ENCODE data around the gene LRRC3.

Gene LRRC3

DNA sequence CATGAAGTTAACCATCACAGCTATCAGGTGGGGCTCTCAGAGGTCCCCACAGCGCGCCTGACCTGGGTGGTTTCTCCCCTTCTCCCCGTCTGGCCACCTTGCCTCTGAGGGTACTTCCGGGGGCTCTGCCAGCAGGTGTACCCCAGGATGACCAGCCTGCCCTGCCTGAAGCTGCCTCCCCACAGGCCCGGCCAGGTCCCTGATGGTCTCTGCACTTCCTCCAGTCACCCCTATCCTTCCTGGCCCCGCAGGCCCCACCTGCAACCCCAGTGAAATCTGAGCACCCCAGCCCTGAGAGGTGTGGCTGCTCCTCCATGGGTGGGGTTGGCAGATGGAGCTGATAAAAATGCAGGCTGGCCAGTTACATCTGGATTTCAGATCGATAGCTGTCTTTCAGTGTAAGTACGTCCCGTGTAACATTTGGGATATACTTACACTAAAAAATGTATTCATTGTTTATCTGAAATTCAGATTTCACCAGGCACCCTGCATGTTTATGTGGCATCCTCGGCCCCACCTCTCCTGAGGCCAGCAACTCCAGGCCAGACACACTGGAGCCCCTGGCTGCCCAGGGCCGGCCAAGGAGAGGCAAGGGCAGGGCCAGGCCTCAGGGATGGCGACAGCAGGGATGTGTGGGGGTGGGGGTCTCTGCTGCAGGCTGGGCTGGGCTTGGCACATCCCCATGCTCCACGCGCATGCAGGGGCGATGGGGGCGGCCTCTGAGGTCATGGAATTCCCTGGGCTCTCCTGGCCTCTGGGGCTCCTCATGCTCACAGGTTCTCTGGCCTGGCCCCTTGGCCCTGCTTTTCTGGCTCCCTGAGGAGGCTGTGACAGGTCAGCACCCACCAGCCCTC lies 25.1 kb downstream of the LRRC3 start:
- DNase-seq: no peak

DNA sequence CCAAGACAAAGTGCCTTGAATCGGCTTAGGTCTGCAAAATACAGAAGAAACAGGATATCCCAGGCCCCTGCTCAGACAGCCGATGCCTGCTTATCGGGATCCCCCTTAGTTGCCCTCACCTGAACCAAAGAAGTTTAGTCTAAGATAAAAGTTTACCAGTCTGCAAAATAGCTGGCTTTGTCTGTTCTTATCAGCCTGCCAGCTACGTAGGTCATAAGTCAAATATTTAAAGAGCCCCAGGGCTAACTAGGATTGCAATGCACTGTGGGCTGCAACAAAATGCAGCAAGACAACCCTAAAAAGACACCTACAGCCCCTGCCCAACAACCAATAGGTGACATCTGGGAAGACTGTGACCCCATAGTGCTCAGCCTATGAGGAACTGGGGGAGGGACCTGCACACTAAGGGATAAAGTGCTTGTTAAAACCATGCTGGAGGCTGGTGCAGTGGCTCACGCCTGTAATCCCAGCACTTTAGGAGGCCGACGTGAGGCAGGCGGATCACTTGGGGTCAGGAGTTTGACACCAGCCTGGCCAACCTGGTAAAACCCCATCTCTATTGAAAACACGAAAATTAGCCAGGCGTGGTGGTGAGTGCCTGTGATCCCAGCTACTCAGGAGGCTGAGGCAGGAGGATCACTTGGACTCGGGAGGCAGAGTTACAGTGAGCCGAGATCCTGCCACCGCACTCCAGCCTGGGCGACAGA lies 27.4 kb downstream of the LRRC3 start:
- DNase-seq: no peak

DNA sequence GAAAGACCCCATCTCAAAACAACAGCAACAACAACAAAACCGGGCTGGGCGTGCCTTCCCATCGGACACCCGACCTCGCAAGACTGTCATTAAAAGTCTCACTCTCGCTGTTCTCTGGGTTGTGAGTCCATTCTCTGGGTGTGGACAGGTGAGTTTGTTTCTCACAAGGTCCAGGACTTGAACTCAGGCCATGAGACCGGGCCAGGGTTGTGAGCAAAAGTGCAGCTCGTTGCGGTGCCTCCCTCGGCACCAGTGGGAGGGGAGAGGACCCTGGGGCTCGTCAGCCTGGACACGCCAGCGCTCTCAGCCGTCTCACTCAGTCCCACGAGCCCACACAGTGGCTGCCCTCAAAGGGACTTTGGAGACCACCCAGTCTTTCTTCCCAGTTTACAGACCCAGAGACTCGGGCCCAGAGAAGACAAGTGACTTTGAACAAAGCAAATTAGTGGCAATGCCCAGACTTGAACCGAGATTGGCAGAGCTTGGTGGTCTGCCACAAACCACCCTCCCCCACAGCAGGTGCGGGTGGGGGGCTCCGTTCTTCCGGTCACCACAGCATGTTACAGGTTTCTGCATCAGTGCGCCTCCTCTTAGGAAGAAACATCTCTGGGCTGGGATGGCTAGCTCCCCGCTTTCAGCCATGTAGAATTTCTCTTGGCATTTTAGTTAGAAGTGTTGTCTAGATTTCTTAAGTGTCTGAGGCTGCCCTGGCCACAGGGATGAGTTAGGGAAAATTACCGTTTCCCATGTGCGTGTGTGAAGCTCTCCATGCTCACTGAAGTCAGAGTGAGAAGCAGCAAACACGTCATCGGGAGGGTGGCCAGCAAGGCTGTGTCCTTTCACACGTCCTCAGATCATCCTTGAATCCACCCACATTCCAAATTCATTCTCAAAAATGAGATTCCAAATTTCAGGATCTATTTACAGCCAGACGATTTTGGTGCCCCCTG lies 28.3 kb downstream of the LRRC3 start:
- no peak for DNase-seq

DNA sequence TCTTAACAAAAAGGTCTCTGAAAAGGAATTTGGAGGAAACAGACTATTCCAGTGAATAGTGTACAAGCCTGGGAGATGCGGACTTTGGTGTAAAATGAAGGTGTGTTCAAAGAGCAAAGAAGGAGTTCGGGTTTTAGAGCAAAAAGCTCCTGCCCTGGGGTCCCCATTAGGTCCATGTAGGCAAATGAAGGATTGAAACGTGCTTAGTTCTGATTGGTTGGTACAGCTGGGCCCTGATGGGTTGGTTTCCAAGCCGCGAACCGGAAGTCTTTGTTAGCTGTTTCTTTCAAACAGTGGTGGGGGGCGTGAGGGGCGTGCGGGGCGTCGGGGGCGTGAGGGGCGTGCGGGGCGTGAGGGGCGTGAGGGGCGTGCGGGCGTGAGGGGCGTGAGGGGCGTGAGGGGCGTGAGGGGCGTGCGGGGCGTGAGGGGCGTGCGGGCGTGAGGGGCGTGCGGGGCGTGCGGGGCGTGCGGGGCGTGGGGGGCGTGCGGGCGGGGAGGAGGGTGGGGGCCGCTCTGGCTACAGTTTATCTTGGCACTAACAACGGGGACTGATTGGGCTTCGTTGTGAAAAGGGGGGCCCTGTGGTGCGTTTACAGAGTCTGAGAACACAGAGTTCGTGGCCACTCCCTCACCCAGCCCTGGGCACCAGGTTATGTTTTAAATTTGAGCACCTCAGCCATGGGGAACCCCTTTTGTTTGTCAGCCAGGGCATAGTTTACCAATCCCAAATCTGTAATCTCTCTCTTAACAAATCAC lies 29.4 kb downstream of the LRRC3 start:
- no peak for DNase-seq

DNA sequence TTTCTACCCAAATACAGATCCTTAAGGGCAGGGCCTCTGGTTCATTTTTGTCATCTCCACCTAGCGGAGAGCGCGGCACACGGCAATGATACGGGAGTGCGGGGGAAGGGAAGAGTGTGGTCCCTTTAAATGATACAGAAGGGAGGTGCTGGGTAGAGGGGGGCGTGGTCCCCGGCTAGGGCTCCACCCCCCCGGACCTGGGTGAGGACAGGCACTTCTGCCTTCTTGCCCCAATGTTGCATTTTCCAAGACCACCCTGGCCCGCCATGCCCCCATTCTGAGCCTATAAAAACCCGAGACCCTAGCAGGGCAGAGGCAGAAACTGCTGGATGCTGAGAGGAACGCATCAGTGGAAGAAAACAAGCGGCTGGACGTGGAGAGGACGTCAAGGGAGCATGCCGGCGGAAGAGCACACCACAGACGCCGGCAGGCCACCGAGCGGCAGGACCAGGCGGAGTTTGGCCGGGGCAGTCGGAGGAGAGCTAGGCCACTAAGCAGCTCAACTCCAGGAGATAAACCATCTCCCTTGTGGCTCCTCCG lies 30.0 kb downstream of the LRRC3 start:
- DNase-seq: peak; percentile 61

DNA sequence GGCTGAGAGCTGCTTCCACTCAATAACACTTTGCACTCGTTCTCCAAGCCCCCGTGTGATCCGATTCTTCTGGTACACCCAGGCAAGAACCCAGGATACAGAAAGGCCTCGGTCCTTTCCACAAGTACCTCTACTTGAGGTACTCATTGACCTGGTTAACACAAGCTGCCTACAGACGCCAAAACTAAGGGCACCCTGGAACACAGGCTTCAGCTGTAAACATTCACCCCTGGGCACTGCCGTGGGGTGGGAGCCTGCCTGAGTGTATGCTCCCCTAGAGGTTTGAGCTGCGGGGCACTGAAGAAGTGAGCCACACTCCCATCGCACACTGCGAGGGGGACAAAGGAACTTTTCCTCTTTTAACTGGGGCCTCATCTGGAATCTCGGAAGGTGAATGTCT lies 30.5 kb downstream of the LRRC3 start:
- DNase-seq: no peak

DNA sequence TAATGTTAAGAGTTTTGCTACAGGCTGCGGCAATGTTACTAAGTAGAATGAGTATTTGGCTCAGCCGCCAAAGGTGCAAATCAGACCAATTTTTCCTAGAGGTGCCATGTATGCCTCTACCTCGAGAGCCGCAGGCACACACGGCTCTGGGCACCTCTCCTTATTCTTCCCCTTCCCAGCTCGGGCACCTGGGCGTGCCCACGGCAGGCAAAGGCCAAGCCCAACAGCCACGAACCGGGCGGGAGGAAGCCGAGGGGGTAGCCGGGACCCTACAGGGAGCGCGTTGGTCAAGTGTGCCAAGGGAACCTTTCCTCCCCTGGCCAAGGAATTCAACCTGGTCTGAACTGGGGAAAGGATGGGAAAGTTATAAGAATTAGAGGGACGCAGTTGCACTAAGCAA lies 31.0 kb downstream of the LRRC3 start:
- DNase-seq: no peak

DNA sequence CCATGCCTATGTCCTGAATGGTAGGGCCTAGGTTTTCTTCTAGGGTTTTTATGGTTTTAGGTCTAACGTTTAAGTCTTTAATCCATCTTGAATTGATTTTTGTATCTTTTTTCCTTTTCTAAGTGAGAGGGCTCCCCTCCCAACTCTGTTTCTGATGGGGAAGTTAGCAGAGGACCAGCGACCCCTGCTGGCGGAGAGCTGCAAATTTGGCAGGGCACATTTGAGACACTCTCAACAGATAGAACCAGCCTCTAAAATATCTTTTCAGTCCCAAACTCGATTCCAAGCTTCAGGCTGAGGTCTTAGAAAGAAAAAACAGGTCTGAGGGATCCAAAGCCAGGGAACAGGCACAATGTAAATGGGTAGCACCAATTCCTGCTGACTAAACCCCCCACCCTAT lies 32.5 kb downstream of the LRRC3 start:
- peak; percentile 41 for DNase-seq

DNA sequence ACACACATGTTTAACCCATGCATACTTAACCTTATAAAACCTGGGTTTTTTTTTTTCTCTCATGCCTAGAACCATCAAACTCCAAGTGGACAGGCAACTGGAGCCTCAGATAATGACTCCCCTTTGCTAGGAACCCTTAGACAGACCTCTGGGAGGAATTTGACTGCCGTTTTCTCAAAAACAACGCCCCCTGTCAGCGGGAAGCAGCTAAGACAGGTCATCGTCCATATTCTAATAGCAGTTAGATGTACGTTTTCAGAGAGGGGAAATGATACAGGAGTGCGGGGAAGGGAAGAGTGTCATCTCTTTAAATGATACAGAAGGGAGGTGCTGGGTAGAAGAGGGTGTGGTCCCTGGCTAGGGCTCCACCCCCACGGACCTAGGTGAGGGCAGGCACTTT lies 34.7 kb downstream of the LRRC3 start:
- DNase-seq: no peak

DNA sequence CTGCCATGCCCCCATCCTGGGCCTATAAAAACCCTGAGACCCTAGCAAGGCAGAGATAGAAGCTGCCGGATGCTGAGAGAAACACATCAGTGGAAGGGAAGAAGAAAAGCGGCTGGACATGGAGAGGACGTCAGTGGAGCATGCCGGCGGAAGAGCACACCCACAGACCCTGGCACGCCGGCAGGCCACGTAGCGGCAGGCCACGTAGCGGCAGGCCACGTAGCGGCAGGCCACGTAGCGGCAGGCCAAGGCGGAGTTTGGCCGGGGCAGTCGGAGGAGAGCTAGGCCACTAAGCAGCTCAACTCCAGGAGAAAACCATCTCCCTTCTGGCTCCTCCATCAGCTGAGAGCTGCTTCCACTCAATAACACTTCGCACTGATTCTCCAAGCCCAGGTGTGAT lies 35.1 kb downstream of the LRRC3 start:
- DNase-seq: no peak

DNA sequence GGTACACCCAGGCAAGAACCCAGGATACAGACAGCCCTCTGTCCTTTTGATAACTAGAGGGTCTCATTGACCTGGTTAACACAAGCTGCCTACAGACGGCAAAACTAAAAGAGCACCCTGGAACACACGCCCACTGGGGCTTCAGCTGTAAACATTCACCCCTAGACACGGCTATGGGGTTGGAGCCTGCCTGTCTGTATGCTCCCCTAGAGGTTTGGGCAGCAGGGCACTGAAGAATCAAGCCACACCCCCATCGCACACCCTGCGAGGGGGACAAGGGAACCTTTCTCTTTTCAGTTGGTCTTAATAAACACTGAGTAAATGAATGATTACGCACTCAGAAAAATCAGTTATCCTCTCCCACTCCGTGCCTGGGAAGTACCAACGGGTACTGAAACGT lies 35.5 kb downstream of the LRRC3 start:
- no peak for DNase-seq

DNA sequence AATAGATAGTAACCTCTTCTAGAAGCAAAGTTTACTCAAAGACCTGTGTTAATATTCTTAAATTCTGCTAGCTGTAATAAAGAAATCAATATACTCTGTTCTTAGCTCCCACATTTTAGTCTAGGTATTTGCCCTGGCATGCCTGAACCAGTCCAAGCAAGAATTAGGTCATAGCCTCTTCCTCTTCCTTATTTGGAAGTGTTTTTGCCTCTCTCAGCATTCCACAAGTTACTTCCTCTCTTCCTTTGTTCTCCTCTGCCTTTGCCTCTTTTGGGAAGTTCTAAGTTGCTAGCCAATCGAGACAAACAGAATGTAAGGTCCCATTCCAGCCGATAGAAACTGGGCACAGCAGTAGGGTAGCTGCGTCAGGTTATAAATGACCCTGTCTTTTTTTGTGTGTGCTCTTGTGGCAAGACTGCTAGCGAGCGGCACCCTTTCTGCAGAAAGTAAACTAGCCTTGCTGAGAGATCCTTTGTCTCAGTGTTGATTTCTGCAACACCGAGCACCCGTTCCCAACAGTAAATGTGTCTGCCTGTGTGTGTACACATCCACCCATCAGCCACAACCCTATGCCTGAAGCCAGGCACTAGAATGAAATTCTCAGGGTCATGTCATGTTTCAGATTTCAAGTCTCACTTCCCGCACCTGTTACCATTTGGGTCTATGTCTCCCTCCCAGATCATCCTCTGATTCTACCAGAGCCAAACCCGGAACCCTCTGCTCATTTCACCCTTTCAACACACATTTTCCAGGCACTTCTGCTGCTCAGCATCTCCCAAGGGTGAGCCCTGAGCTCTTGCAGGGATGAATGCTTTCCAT lies 37.5 kb downstream of the LRRC3 start:
- DNase-seq: no peak

DNA sequence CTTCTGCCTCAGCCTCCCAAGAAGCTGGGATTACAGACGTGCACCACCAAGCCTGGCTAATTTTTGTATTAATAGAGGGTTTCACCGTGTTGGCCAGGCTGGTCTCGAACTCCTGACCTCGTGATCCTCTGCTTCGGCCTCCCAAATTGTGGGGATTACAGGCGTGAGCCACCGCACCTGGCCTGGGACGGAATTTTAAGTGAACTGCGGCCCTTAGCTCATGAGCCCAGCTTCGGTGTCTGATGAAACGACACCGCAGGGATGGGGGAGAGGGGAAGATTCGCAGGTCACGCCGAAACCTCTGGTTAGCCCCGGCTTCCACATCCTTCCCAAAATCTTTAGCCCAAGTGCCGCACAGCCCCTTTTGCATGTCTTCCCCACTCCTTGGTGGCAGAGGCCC lies 39.1 kb downstream of the LRRC3 start:
- DNase-seq: no peak

DNA sequence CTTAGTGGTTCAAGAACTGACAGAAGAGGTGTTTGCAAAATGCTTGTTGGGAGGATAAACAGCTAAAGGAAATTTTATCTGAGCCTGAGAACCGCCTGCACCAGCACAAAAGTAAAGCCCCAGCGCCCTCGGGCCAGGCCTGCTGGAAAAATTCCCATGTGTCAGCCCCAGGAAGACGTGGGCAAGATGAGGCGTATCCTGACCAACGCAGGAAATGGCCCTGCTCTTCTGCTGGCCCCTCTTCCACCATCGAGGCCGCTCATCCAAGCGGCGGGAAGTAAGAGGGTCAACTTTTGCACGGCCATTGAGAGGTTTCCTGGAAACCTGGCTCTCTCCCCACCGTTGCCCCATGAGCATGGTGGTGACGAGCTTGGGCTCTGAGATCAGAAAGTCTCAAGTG lies 39.6 kb downstream of the LRRC3 start:
- no peak for DNase-seq

DNA sequence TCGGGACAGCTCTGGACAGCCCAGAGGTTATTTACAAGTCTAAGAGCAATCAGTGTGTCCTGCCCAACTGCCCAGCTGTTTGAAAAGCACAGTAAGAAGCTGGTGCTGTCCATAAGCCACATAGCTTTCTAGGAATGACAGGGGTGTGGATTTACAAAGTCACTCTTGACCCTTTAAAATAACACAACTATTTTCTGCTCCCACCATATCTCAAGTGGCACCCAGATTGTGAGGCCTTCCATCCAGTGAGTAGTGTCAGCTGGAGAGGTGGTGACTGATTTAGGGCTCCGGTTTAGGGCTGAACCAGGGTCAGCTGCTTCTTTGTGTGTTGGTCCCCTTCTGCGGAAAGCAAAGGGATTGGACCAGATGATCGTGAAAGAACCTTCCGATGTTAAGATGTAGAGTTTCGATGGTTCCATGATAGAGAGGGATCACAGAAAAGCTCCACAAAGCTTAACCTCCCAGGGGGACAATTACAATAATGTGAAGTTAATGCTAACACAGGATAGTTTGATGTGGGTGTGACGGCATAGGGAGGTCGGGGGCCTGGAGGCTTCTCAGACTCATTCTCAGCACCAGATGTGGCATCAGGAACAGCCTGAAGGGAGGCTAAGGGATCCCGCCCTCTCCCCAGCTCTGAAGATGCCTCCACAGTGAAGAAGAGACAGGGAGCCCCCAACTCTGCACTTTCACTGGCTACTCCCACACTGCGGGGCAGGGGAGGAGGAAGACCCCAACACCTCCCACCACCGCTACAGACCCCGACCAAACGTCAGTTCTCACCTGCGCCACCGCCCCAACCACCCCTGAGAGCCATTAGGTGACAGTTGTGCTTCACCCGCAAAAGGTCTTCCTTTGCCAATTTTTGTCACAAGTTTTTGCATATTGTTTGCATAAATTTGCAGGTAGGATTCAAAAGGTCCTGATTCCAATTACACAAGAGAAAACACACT lies 40.6 kb downstream of the LRRC3 start:
- no peak for DNase-seq

DNA sequence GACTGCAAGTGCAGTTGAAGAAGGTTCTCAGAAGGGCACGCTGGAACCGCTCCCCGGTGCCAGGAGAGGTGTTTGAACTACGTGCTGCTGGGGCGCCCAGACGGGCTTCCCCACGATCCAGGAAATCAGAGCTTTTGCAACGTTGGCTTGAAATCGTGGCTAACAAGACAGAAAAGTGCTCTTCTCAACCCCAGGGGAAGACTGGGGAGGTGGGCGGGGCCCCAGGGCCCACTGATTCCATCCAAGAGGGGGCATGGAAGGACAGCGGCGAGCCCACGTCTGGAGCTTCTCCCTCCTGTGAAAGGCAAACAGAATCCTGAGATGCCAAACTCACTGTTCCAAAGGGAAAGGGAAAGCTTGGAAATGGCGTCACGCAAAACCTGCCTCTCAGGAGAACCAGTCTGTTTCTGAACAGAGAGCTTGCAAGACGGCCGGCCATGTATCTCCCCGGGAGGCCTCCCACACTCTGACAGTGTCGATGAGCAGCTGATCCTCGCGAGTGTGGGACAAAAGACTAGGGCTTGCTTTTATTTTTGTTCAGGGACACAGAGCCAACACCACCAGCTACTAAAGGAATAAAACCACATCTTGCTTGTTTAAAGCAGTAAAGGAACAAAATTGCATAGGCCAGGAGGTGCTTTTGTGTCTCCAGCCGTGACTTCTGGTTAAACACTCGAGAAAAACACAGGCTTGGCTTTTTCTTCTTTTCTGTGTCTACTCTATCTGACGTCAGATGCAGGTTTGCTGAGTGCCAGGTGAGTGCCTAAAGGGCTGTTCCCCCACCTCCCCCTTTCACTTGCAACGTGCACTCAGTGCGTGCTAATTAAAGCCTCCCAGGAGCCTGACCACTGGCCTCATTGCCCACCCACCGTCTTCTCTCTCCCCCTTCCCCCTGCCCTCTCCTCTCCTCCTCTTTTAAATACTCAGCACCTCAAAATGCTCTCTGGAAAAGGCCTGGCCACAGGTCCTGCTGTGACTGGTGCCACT lies 41.5 kb downstream of the LRRC3 start:
- DNase-seq: no peak

DNA sequence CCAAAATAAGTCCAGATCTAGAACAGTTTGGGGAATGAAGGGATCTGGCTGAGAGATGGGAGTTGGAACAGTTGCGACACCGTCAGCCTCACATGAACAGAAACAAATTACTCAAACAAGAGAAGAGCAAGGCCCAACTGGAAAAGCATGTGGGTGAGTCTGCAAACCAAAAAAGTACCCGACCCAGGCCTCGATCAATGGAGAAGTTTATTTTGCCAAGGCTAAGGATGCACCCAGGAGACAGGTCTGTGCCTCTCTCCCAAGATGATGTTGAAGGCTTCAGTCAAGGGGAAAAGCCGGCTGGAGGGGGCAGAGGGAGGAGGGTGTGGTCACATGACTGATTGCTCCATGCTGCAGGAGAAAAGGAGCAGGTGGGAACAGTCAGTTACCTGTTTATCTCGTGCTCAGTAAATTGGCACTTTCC lies 42.4 kb downstream of the LRRC3 start:
- no peak for DNase-seq

DNA sequence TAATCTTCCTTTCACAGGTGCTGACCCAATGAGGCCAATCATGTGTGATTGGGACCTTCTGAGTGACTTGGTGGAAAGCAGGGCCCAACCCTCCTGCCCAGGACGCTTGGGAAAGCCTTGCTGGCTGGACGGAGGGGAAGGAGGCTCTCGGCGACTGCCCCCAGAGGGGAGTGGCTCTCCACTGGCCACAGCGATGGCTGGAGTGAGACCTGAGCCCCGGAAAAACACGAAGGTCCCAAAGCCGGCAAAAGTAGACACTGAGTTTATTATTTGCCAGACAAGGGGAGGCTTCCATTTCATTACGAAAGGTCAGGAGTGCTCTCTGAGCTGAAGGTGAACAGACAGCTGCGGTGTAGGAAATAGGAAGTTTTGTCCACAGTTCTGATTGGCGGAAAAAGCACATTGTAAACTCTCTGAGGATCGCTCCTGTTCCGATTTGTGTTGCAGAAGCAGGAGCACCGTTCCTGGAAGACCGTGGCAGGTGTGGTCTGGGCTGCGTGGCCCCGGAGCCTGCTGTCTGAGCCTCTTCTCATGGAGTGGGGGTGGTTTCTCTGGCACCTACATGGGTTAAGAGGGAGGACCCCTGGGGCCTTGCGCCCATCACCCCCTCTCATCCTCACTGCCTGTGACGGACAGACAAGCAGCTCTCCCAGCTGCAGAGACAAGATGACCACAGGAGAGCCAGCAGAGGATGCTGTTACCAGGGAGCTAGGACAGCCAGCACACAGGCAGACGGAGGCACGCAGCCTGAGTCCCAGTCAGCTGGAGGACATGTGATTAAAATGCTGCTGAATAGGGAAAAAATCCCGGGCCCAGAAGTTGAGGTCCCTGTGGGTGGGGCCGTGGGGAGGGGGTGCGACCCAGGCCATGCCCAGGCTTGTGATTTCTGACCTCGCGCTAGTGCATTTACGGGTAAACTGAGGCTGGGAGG lies 43.2 kb downstream of the LRRC3 start:
- no peak for DNase-seq

All from activated T-cell treated with anti-CD3 and anti-CD28 coated beads, Interleukin-2, amount 50 U/mL, for 1 hour (primary cell).